GM21447 (cell line): Measurements from ENCODE around the gene CD1C.
"Not testable (repeated sequence)": the region's sequence is repeated elsewhere in the genome, so short reads cannot be mapped to it uniquely, and the experiment has no call there.

ENCODE experiments used
- ATAC-seq: cut with Tn5 transposase; IDR thresholded peaks from one replicate; pipeline ENCODE4 v1.9.1; 2021; ENCODE audit not compliant: unreplicated experiment

The CD1C gene

GRCh38 chr1:158328426-158328825 lies 38.7 kb downstream of the CD1C start:
- ATAC-seq, result no peak

- no peak for ATAC-seq
Observed at GRCh38 chr1:158329300-158329699, 39.6 kb downstream of the CD1C start.

- ATAC-seq, result no peak
Observed at GRCh38 chr1:158329733-158330132, 40.0 kb downstream of the CD1C start.

- no peak for ATAC-seq
Observed at GRCh38 chr1:158330391-158331105, 40.8 kb downstream of the CD1C start.

GRCh38 chr1:158331106-158331425 lies 41.3 kb downstream of the CD1C start:
- ATAC-seq, result no peak

- no peak for ATAC-seq
Observed at GRCh38 chr1:158331481-158332150, 41.9 kb downstream of the CD1C start, which contains the start of gene CD1B. Gene CD1B, minus strand, starts transcription at chr1:158331531. Its CDS starts 108 bp downstream, at chr1:158331423.

GRCh38 chr1:158333405-158334155 lies 43.9 kb downstream of the CD1C start:
- ATAC-seq, result no peak

- no peak for ATAC-seq
Observed at GRCh38 chr1:158334526-158335212, 44.9 kb downstream of the CD1C start.

- no peak for ATAC-seq
Observed at GRCh38 chr1:158335213-158335532, 45.5 kb downstream of the CD1C start.

GRCh38 chr1:158336413-158336812 lies 46.7 kb downstream of the CD1C start:
- not testable (repeated sequence) for ATAC-seq
